HG03039 (cell line): ENCODE measurements around the gene EGR4.

ENCODE experiments used
- ATAC-seq: cut with Tn5 transposase; IDR thresholded peaks from one replicate; pipeline ENCODE4 v1.9.1; 2021; ENCODE audit warnings: mild to moderate bottlenecking, moderate library complexity; ENCODE audit not compliant: unreplicated experiment

The EGR4 gene

GRCh38 chr2:73290049-73290839 is 3.1 kb downstream of the EGR4 start:
- no peak for ATAC-seq

GRCh38 chr2:73289304-73289703 is 4.0 kb downstream of the EGR4 start:
- no peak for ATAC-seq

- no peak for ATAC-seq
Measured at GRCh38 chr2:73286134-73286655, 7.2 kb downstream of the EGR4 start.

GRCh38 chr2:73285159-73285739 is 8.1 kb downstream of the EGR4 start:
- ATAC-seq: peak; percentile 41

- ATAC-seq: peak; percentile 75
Measured at GRCh38 chr2:73284296-73285158, 8.8 kb downstream of the EGR4 start, which contains the start of gene FBXO41. Gene FBXO41 (minus strand): TSS chr2:73284478. CDS start chr2:73269630, 14,848 bp downstream.

- peak; percentile 18 for ATAC-seq
Measured at GRCh38 chr2:73283545-73284295, 9.6 kb downstream of the EGR4 start.

GRCh38 chr2:73282924-73283544 is 10.3 kb downstream of the EGR4 start:
- no peak for ATAC-seq

- ATAC-seq: no peak
Measured at GRCh38 chr2:73281244-73281643, 12.1 kb downstream of the EGR4 start.

- no peak for ATAC-seq
Measured at GRCh38 chr2:73279852-73280251, 13.5 kb downstream of the EGR4 start.

- ATAC-seq: no peak
Measured at GRCh38 chr2:73272270-73272669, 21.1 kb downstream of the EGR4 start.

- ATAC-seq: no peak
Measured at GRCh38 chr2:73269686-73270465, 23.5 kb downstream of the EGR4 start.

GRCh38 chr2:73268830-73269685 is 24.3 kb downstream of the EGR4 start:
- no peak for ATAC-seq

- ATAC-seq: no peak
Measured at GRCh38 chr2:73268366-73268829, 24.9 kb downstream of the EGR4 start.

GRCh38 chr2:73267008-73267407 is 26.3 kb downstream of the EGR4 start:
- ATAC-seq: no peak

GRCh38 chr2:73266061-73266901 is 27.1 kb downstream of the EGR4 start:
- no peak for ATAC-seq

- ATAC-seq: no peak
Measured at GRCh38 chr2:73265298-73266060, 27.9 kb downstream of the EGR4 start.

GRCh38 chr2:73264783-73265182 is 28.6 kb downstream of the EGR4 start:
- no peak for ATAC-seq
